GM21390 (cell line): Measurements from ENCODE around the gene ACOX1.

Source experiments
- ATAC-seq: cut with Tn5 transposase; IDR thresholded peaks from one replicate; pipeline ENCODE4 v1.9.1; 2021; ENCODE audit not compliant: unreplicated experiment

Gene ACOX1

GRCh38 chr17:75913537-75914210 is 65.3 kb downstream of the ACOX1 start:
- ATAC-seq, result no peak

DNA sequence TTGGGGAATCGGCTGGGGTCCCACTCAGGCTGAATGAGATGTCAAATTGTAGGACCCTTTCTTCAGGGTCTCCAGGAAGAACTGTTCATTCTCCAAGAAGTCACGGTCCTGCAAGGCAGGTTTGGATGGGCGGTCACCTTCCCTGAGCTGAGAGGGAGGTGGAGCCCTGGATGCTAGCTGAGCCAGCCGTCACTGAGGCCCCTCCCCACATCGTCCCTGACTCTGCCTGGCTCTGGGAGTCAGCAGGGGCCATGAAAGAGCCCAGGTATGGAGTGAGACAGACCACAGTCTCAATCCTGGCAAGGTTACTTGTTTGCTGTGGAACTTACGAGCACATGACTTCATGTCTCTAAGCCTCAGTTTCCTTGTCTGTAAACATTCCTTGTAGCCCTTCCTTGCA is 68.3 kb downstream of the ACOX1 start:
- ATAC-seq, result no peak

- no peak for ATAC-seq
Observed at GRCh38 chr17:75909812-75910274, 69.1 kb downstream of the ACOX1 start.

GRCh38 chr17:75909051-75909811 is 69.7 kb downstream of the ACOX1 start:
- no peak for ATAC-seq

GRCh38 chr17:75908201-75908600 is 70.8 kb downstream of the ACOX1 start:
- ATAC-seq, result no peak

DNA sequence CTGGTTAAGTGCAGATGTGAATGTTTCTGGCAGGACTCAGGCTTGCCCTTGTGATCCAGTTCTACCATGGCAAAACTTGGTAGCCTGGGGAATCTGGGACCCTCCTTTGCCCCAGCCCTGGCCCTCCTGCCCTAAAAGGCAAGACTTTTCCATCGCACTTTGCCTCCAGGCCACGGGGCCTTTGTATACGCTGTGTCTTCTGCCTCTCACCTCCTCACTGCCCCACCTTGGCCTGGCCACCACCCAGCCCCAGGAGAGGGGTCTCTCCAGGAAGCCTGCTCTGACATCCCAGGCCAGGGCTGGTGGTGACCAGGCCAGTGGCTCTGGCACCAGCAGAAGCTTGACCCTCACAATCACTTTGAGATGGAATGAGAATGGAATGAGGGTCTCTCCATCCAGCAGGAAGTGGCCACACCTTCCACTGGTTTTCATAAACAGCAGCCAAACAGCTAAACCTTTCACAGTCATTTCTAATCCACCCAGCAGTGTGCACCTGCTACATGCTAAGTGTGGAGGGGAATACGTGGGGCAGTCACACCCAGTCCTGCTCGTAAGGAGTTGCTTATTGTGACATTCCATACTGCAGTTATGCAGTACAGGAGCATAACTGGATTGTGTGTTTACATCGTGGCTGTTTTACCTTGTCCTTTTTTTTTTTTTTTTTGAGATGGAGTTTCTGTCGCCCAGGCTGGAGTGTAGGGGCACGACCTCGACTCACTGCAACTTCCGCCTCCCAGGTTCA is 72.7 kb downstream of the ACOX1 start:
- ATAC-seq, result no peak

- peak; percentile 96 for ATAC-seq
Observed at GRCh38 chr17:75904749-75905521, 74.0 kb downstream of the ACOX1 start, which contains the start of gene MRPL38. MRPL38 (minus strand) TSS chr17:75904884; CDS start chr17:75904875, 9 bp downstream.

DNA sequence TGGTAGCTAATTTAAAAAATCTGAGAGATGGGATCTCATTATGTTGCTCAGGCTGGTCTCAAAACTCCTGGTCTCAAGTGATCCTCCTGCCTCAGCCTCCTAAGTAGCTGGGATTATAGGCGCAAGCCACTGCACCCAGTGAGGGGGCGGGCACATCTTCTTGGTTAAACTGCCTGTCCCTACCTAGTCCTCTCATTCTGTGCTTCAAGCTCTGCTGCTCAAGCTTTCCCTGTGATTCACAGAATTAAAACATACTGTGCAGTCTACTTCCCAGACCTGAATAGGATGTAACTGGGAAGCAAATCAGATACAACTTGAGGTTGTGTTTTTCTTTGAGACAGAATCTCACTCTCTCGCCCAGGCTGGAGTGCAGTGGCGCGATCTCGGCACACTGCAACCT is 76.6 kb downstream of the ACOX1 start:
- ATAC-seq, result no peak

GRCh38 chr17:75901727-75902126 is 77.2 kb downstream of the ACOX1 start:
- no peak for ATAC-seq

GRCh38 chr17:75900691-75901533 is 78.1 kb downstream of the ACOX1 start:
- ATAC-seq, result no peak

- ATAC-seq, result no peak
Observed at GRCh38 chr17:75899767-75900468, 79.0 kb downstream of the ACOX1 start.

DNA sequence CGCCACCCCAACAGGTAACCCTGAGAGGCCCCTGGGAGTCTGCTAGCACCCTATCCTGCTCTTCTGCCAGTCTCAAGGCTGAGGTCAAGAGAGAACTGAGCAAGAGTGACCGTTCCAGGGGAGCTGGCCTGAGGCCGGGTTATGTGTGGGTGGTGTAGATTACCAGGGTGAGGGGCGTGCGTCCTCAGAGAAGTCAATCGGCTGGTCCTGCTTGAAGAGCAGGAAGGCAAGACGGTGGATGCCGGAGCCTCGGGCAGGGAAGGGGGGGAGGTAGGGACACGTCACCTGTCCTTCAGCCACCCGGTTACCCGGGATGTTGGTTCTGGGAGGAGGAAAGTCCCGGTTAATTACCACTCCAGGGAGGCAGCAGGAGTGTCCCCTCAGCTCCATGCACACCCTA is 79.6 kb downstream of the ACOX1 start:
- ATAC-seq, result no peak

- no peak for ATAC-seq
Observed at GRCh38 chr17:75898791-75899190, 80.2 kb downstream of the ACOX1 start.

DNA sequence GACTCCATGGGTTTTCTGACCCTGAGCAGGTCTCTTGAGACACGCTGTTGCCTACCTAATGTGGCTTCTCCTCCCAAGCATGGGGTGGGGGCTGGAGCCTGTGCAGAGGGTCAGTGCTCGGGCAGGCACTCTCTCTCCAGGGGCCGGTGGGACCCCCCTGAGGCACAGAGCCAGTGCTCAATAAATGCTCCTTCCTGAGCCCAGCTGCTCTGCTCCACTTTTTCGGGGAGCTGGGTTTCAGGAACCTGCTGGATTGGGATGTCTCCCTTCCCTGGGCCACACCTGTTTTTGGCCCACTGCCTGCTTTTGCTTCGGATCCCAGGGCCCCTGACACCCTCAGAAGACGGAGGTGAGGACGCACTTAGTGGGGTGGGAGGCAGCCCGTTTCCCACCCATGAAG is 80.9 kb downstream of the ACOX1 start:
- no peak for ATAC-seq

GRCh38 chr17:75897160-75898019 is 81.6 kb downstream of the ACOX1 start:
- ATAC-seq, result no peak

GRCh38 chr17:75896415-75897159 is 82.4 kb downstream of the ACOX1 start, which contains the start of gene TRIM65:
TRIM65 (minus strand) TSS chr17:75896951; CDS start chr17:75896937, 14 bp downstream.
- ATAC-seq, result peak; percentile 68

- no peak for ATAC-seq
Observed at GRCh38 chr17:75895370-75896155, 83.4 kb downstream of the ACOX1 start.
